ENCODE measurements around the gene SRSF12. TPM values are rescaled to one million over a fixed set of nuclear protein-coding genes. Genes with fewer than 3 reads are reported as not detected.
"Not testable (repeated sequence)": the region's sequence is repeated elsewhere in the genome, so short reads cannot be mapped to it uniquely, and the experiment has no call there.

Gene SRSF12
- polyA plus RNA-seq, 1 donor = 3.8 TPM

GRCh38 chr6:89131599-89131998 is 13.7 kb upstream of the SRSF12 start:
- no peak for DNase-seq (ENCODE audit: low read depth)

DNA sequence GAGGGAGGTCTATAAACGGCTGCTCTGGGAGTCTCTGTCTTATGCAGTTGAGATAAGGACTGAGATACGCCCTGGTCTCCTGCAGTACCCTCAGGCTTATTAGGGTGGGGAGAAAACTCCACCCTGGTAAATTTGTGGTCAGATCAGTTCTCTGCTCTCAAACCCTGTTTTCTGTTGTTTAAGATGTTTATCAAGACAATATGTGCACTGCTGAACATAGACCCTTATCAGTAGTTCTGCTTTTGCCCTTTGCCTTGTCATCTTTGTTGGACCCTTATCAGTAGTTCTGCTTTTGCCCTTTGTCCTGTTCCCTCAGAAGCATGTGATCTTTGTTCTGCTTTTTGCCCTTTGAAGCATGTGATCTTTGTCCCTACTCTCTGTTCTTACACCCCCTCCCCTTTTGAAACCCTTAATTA is 10.4 kb upstream of the SRSF12 start:
- DNase-seq (ENCODE audit: low read depth) = not testable (repeated sequence)

DNA sequence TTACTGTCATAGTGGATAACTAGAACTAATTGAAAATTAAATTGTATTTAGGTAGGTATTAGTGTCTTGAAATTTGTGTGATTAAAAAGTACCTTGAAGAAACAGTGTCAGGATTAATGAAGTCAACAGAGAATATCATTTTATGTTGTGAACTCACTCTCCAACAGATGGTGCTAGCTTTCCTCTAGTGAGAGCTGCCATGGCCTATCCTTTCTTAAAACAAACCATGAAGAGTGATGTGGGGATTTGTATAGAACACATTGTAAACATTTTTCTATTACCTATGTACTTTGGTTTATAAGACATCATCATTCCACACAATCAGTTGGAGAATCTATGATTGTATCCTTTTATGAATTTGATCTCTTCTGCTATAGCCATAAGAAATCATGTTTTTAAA is 4.8 kb upstream of the SRSF12 start:
- DNase-seq (ENCODE audit: low read depth) = no peak

- no peak for DNase-seq (ENCODE audit: low read depth)
These were observed 4.1 kb upstream of the SRSF12 start for GRCh38 chr6:89121934-89122333.

GRCh38 chr6:89120371-89120770 is 2.5 kb upstream of the SRSF12 start:
- no peak for DNase-seq (ENCODE audit: low read depth)

DNA sequence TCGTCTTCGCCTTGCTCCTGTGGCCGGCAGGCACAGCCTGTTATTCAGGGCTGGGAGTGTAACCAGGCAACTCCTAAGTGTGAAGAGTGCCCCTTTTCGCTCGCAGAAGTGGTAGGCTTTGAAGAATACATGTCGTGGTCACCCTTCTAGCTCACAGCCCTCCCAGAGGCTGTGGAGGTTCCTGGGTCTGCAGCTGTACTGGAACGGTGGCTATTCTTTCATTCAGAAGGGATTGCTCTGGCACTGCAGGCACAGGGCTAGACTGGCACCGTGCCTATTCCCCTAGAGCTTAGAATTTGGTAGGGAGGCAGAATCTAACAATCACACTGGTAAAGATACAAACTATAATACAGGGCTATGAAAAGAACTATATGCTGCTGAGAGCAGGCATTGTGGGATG is 1.1 kb upstream of the SRSF12 start:
- no peak for DNase-seq (ENCODE audit: low read depth)

DNA sequence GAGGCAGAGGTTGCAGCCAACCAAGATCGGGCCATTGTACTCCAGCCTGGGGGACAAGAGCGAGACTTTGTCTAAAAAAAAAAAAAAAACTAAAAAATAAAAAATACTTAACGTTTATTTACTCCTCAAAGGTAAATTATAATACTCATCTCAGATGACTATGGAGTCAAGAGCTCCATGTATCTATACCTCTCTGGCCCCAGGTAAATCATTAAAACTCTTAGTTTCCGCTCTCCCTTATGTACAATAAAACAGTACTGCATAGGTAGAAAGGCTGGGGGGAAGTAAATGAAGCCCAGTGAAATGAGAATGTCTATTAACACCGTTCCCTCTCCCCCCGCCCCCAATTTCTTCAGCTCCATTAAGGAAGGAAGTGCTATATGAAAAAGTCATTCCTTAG is 1.2 kb downstream of the SRSF12 start:
- DNase-seq (ENCODE audit: low read depth) = no peak

DNA sequence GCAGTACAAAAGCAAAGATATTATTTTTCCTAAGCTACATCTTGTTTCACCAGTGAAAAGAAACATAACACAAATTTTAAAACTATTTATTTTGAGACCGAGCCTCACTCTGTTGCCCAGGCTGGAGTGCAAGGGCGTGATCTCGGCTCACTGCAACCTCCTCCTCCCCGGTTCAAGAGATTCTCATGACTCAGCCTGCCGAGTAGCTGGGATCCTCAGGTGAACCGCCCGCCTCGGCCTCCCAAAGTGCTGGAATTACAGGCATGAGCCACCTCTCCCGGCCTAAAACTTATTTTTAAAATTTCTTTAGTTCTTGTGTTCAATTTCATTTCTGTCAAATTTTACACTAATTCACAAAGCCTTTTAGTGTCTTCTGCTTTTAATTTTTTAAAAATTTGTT is 5.9 kb downstream of the SRSF12 start:
- DNase-seq (ENCODE audit: low read depth) = no peak

GRCh38 chr6:89110284-89110683 is 7.6 kb downstream of the SRSF12 start:
- DNase-seq (ENCODE audit: low read depth) = no peak

GRCh38 chr6:89100114-89100513 is 17.8 kb downstream of the SRSF12 start:
- no peak for DNase-seq (ENCODE audit: low read depth)

- DNase-seq (ENCODE audit: low read depth) = no peak
These were observed 19.4 kb downstream of the SRSF12 start for GRCh38 chr6:89098461-89098860.

GRCh38 chr6:89087881-89088280 is 30.0 kb downstream of the SRSF12 start:
- DNase-seq (ENCODE audit: low read depth) = no peak

DNA sequence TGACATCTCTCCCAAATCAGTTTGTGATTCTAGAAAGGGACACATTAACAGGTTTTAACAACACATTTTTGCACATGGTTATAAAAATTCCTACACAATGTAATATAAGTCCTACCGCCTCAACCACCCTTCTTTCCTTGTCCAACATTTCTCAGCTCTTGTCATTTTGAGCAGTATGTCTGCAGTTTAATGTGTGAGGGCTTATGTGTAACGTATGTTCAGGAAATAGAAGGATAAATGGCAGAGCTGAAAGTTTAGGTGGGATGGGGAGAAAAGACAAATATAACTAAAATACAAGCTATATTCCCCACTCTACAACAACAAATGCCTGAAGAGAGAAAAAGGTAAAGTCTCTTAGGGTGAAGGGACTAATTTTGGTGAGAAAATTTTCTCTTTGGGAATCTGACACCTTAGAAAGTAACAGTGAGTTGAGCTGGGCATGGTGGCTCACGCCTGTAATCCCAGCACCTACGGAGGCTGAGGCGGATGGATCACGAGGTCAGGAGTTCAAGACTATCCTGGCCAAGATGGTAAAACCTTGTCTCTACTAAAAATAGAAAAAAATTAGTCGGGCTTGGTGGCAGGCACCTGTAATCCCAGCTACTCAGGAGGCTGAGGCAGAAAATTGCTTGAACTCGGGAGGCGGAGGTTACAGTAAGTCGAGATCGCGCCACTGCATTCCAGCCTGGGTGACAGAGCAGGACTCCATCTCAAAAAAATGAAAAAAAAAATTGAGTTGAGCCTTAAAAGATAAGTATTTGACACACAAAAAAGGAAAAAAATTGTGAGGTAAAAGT is 32.3 kb downstream of the SRSF12 start:
- no peak for DNase-seq (ENCODE audit: low read depth)

- no peak for DNase-seq (ENCODE audit: low read depth)
These were observed 32.9 kb downstream of the SRSF12 start for GRCh38 chr6:89084954-89085353.

- no peak for DNase-seq (ENCODE audit: low read depth)
These were observed 33.3 kb downstream of the SRSF12 start for GRCh38 chr6:89084542-89084941.

DNA sequence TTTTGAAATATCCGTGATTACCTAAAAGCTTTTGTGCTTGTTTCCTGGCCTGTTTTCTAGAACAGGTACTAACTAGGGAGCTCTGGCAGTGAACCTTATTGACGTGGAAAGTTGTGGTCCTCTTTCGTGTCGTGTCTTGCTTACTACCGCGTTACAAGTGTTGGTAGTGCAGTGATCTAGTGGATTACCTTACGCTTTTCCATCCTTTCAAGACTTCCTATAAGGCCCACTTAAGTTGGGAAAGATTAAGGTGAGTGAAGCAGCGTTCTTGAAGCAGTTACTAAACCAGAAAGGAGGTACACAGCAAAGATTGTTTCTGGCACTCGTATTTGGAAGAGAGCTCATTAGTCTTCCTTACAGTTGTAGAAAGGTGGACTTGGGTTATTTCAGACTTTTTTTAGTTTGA is 35.4 kb downstream of the SRSF12 start:
- DNase-seq (ENCODE audit: low read depth) = no peak

DNA sequence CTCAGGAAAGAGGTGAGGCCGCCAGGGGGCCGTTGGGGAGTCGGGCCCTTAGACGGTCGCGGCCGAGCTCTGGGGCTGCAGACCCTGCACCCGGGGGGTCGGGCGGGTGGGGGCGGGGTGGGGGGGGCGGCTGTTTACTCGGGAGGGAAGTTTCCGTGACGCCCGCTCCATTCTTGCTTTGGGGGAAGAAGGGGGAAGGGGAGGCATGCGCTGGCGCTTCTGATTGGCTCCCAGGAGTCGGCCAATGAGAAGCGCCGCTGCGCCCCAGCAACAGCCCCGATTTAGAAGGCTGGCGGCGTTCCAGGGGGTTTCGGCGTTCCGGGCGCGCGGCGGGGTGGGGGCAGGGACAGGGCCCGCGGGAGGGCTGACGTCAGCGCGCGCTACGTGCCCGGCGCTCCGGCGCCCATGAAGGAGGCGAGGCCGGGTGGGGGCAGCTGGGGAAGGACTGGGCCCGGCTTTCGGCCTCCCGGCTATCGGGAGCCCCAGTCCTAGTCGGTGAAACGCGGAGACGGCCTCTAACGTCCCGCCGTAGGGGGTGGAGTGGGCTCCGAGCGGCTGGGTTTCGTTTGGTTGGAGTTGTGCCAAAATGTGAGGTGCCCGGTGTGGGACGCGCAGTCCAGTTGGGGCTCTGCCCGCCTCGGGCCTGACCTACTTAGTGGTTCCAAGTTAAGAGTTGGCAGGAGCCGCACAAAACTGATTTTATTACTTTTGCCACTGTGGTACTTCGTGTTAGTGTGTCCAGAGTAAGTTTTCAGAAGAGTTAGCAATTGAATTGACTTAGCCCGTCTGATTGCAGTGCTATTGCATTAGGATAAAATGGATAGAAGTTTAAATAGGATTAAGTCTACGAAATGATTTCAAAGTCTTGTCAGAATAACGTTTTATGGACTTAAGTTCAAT is 36.2 kb downstream of the SRSF12 start:
- DNase-seq (ENCODE audit: low read depth) = peak; percentile 94

DNA sequence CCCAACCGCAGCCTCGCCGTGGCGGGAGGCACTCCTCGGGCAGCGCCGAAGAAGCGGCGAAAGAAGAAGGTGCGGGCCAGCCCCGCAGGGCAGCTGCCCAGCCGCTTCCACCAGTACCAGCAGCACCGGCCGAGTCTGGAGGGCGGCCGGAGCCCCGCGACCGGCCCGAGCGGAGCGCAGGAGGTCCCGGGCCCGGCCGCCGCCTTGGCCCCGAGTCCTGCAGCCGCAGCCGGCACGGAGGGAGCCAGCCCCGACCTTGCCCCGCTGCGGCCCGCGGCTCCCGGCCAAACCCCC is 36.8 kb downstream of the SRSF12 start:
- DNase-seq (ENCODE audit: low read depth) = no peak

DNA sequence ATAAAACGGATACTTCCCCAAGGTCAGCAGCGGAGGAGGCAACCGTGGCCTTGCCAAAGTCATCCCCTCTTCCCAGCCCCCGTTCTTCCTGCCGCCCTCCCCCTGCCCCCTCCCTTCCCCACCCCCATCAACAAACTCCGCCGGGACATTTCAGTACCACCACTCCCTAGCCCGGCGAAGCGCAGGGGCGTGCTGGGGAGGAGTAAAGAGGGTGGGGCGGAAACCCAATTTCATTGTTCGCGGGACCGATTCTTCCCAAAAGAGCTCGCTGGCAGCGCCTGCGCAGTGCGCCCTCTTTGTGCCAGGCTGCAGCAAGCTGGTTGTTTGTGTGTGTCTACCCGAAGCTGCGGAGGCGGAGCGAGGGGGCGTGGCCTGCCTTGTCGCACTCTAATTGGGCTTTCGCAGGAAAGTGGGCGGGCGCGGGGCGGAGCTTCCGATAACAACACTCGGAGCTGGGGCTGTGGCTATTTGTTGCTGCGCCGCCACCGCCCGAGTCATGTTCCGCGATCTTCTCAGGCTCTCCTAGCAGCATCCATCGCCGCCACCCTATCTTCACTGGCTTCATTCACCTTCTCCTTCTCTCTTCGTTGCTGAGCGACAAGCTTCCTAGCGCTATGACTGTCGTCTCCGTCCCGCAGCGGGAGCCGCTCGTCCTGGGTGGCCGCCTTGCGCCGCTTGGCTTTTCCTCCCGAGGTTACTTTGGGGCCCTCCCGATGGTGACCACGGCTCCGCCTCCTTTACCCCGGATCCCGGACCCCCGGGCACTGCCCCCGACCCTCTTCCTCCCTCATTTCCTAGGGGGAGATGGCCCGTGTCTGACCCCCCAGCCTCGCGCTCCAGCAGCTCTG is 37.4 kb downstream of the SRSF12 start, which contains the start of gene PNRC1:
PNRC1 (plus strand) TSS at position 471 of the 848 bp plus-strand sequence; CDS start at position 615, 144 bp downstream.
- peak; percentile 96 for DNase-seq (ENCODE audit: low read depth)

DNA sequence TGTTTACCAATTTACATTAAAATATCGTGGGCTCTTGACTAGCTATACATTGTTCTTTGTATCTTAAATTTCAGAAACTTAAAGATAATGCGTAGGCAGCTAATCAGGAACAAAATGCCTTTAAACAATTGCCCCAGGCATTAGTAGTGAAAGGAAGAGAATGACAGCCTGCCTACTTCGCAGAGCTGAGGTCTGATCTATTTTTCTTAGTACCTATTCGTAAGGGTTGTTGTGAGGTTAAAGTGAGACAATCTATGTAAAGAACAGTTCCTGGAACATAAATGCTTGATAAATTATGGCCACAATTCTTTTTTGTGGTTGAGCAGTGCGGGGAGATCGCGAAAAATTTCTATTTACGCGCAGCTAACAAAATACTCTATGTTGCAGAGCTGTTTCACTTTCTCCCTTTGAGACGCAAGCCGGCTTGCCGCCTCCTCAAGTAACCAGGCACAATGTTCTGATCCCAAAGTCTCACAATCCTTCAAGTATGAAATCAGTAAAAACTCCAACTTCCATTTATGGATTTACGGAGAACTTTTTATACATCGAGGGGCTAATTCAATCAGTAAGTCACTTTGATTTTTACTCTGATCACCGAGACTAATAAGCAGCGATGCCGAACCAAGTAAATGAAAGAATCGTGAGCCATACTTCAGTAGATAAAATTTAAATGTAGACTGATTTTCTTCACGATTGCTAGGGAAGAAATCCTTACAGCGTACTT is 38.2 kb downstream of the SRSF12 start:
- peak; percentile 43 for DNase-seq (ENCODE audit: low read depth)

- DNase-seq (ENCODE audit: low read depth) = no peak
These were observed 44.0 kb downstream of the SRSF12 start for GRCh38 chr6:89073840-89074239.
